Measurements from ENCODE around the gene CAPN11. TPM values are rescaled to one million over a fixed set of nuclear protein-coding genes. Genes with fewer than 3 reads are reported as not detected.
"Not testable (repeated sequence)": the region's sequence is repeated elsewhere in the genome, so short reads cannot be mapped to it uniquely, and the experiment has no call there.

Gene CAPN11
- total RNA-seq, 1 experiment from 2014 or later = not detected

- Histone ChIP-seq H3K27ac (ENCODE audit: low read length) (no peak overlapping the region), H3K36me3 (ENCODE audit: insufficient read depth, low read length) (no peaks in the 10 kb centered on the region), H3K4me2 (ENCODE audit: low read depth, low read length, poor library complexity, severe bottlenecking) (no peak overlapping the region), H2AFZ (ENCODE audit: low read length) (no peak overlapping the region), H4K20me1 (ENCODE audit: insufficient read depth, low read depth, low read length) (no peaks in the 10 kb centered on the region), H3K79me2 (ENCODE audit: low read length) (no peaks in the 10 kb centered on the region), H3K9me3 (ENCODE audit: low read length) (no peaks in the 10 kb centered on the region), H3K4me1 (ENCODE audit: low read length) (peaks cover 5% of the 10 kb centered on the region), H3K9ac (ENCODE audit: low read length) (no peak overlapping the region), H3K4me3 (ENCODE audit: low read length) (no peak overlapping the region), H3K27me3 (ENCODE audit: low read length) (no peaks in the 10 kb centered on the region), H3K9me2 (replicated peaks; ENCODE audit: insufficient read depth, low read length) (no peaks in the 10 kb centered on the region)
- no peak for DNase-seq
Observed at GRCh38 chr6:44177691-44178423, 19.2 kb downstream of the CAPN11 start.

GRCh38 chr6:44178424-44179071 is 19.9 kb downstream of the CAPN11 start:
- H3K4me1 ChIP-seq (ENCODE audit: low read length) = peaks cover 5% of the 10 kb centered on the region
- H4K20me1 ChIP-seq (ENCODE audit: insufficient read depth, low read depth, low read length) = no peaks in the 10 kb centered on the region
- H3K4me2 ChIP-seq (ENCODE audit: low read depth, low read length, poor library complexity, severe bottlenecking) = no peak overlapping the region
- H2AFZ ChIP-seq (ENCODE audit: low read length) = no peak overlapping the region
- no peaks in the 10 kb centered on the region for H3K79me2 ChIP-seq (ENCODE audit: low read length)
- no peaks in the 10 kb centered on the region for H3K36me3 ChIP-seq (ENCODE audit: insufficient read depth, low read length)
- DNase-seq = no peak
- H3K9me3 ChIP-seq (ENCODE audit: low read length) = no peaks in the 10 kb centered on the region
- no peak overlapping the region for H3K4me3 ChIP-seq (ENCODE audit: low read length)
- H3K9me2 ChIP-seq (replicated peaks; ENCODE audit: insufficient read depth, low read length) = no peaks in the 10 kb centered on the region
- no peaks in the 10 kb centered on the region for H3K27me3 ChIP-seq (ENCODE audit: low read length)
- H3K27ac ChIP-seq (ENCODE audit: low read length) = no peak overlapping the region
- no peak overlapping the region for H3K9ac ChIP-seq (ENCODE audit: low read length)

GRCh38 chr6:44179072-44179536 is 20.5 kb downstream of the CAPN11 start:
- Histone ChIP-seq H3K4me2 (ENCODE audit: low read depth, low read length, poor library complexity, severe bottlenecking) (no peak overlapping the region), H4K20me1 (ENCODE audit: insufficient read depth, low read depth, low read length) (no peaks in the 10 kb centered on the region), H3K27me3 (ENCODE audit: low read length) (no peaks in the 10 kb centered on the region), H3K4me1 (ENCODE audit: low read length) (peaks cover 5% of the 10 kb centered on the region), H3K9me2 (replicated peaks; ENCODE audit: insufficient read depth, low read length) (no peaks in the 10 kb centered on the region), H3K9me3 (ENCODE audit: low read length) (no peaks in the 10 kb centered on the region), H2AFZ (ENCODE audit: low read length) (no peak overlapping the region), H3K36me3 (ENCODE audit: insufficient read depth, low read length) (no peaks in the 10 kb centered on the region), H3K4me3 (ENCODE audit: low read length) (no peak overlapping the region), H3K27ac (ENCODE audit: low read length) (no peak overlapping the region), H3K9ac (ENCODE audit: low read length) (no peak overlapping the region), H3K79me2 (ENCODE audit: low read length) (no peaks in the 10 kb centered on the region)
- no peak for DNase-seq

- H4K20me1 ChIP-seq (ENCODE audit: insufficient read depth, low read depth, low read length) = no peaks in the 10 kb centered on the region
- no peak for DNase-seq
- no peaks in the 10 kb centered on the region for H3K79me2 ChIP-seq (ENCODE audit: low read length)
- H3K9me3 ChIP-seq (ENCODE audit: low read length) = no peaks in the 10 kb centered on the region
- no peaks in the 10 kb centered on the region for H3K36me3 ChIP-seq (ENCODE audit: insufficient read depth, low read length)
- no peaks in the 10 kb centered on the region for H3K27me3 ChIP-seq (ENCODE audit: low read length)
- no peak overlapping the region for H3K27ac ChIP-seq (ENCODE audit: low read length)
- no peak overlapping the region for H3K4me3 ChIP-seq (ENCODE audit: low read length)
- H3K4me2 ChIP-seq (ENCODE audit: low read depth, low read length, poor library complexity, severe bottlenecking) = no peak overlapping the region
- peaks cover 5% of the 10 kb centered on the region for H3K4me1 ChIP-seq (ENCODE audit: low read length)
- H3K9me2 ChIP-seq (replicated peaks; ENCODE audit: insufficient read depth, low read length) = no peaks in the 10 kb centered on the region
- no peak overlapping the region for H3K9ac ChIP-seq (ENCODE audit: low read length)
- no peak overlapping the region for H2AFZ ChIP-seq (ENCODE audit: low read length)
Observed at GRCh38 chr6:44179648-44180047, 21.0 kb downstream of the CAPN11 start.

- H3K4me2 ChIP-seq (ENCODE audit: low read depth, low read length, poor library complexity, severe bottlenecking) = no peak overlapping the region
- H3K4me3 ChIP-seq (ENCODE audit: low read length) = no peak overlapping the region
- peaks cover 5% of the 10 kb centered on the region for H3K4me1 ChIP-seq (ENCODE audit: low read length)
- H3K9me2 ChIP-seq (replicated peaks; ENCODE audit: insufficient read depth, low read length) = no peaks in the 10 kb centered on the region
- H3K27ac ChIP-seq (ENCODE audit: low read length) = no peak overlapping the region
- no peaks in the 10 kb centered on the region for H3K79me2 ChIP-seq (ENCODE audit: low read length)
- no peak overlapping the region for H2AFZ ChIP-seq (ENCODE audit: low read length)
- no peak overlapping the region for H3K9ac ChIP-seq (ENCODE audit: low read length)
- no peaks in the 10 kb centered on the region for H3K27me3 ChIP-seq (ENCODE audit: low read length)
- H3K9me3 ChIP-seq (ENCODE audit: low read length) = no peaks in the 10 kb centered on the region
- no peaks in the 10 kb centered on the region for H4K20me1 ChIP-seq (ENCODE audit: insufficient read depth, low read depth, low read length)
- no peak for DNase-seq
- no peaks in the 10 kb centered on the region for H3K36me3 ChIP-seq (ENCODE audit: insufficient read depth, low read length)
Observed at GRCh38 chr6:44180406-44180805, 21.8 kb downstream of the CAPN11 start.

- Histone ChIP-seq H3K9ac (ENCODE audit: low read length) (no peak overlapping the region), H3K79me2 (ENCODE audit: low read length) (no peaks in the 10 kb centered on the region)
Observed at GRCh38 chr6:44180886-44181285, 22.3 kb downstream of the CAPN11 start.

GRCh38 chr6:44181784-44182183 is 23.2 kb downstream of the CAPN11 start:
- H3K4me1 ChIP-seq (ENCODE audit: low read length); H4K20me1 ChIP-seq (ENCODE audit: insufficient read depth, low read depth, low read length); H3K27me3 ChIP-seq (ENCODE audit: low read length); DNase-seq; H3K36me3 ChIP-seq (ENCODE audit: insufficient read depth, low read length); H3K9me3 ChIP-seq (ENCODE audit: low read length); H3K4me3 ChIP-seq (ENCODE audit: low read length); H3K79me2 ChIP-seq (ENCODE audit: low read length); H3K9me2 ChIP-seq (replicated peaks; ENCODE audit: insufficient read depth, low read length); H3K9ac ChIP-seq (ENCODE audit: low read length); H2AFZ ChIP-seq (ENCODE audit: low read length); H3K4me2 ChIP-seq (ENCODE audit: low read depth, low read length, poor library complexity, severe bottlenecking); H3K27ac ChIP-seq (ENCODE audit: low read length): not testable (repeated sequence)

More at GRCh38 chr6:44180886-44181285, 22.3 kb downstream of the CAPN11 start:
- DNase-seq = no peak
- H3K9me3 ChIP-seq (ENCODE audit: low read length) = no peaks in the 10 kb centered on the region
- no peaks in the 10 kb centered on the region for H3K36me3 ChIP-seq (ENCODE audit: insufficient read depth, low read length)
- peaks cover 5% of the 10 kb centered on the region for H3K4me1 ChIP-seq (ENCODE audit: low read length)
- no peak overlapping the region for H2AFZ ChIP-seq (ENCODE audit: low read length)
- H3K9me2 ChIP-seq (replicated peaks; ENCODE audit: insufficient read depth, low read length) = no peaks in the 10 kb centered on the region
- no peak overlapping the region for H3K4me2 ChIP-seq (ENCODE audit: low read depth, low read length, poor library complexity, severe bottlenecking)
- no peak overlapping the region for H3K27ac ChIP-seq (ENCODE audit: low read length)
- H3K4me3 ChIP-seq (ENCODE audit: low read length) = no peak overlapping the region
- no peaks in the 10 kb centered on the region for H4K20me1 ChIP-seq (ENCODE audit: insufficient read depth, low read depth, low read length)
- H3K27me3 ChIP-seq (ENCODE audit: low read length) = no peaks in the 10 kb centered on the region

- no peak for DNase-seq
- Histone ChIP-seq H3K4me3 (ENCODE audit: low read length) (no peak overlapping the region), H3K4me2 (ENCODE audit: low read depth, low read length, poor library complexity, severe bottlenecking) (no peak overlapping the region), H2AFZ (ENCODE audit: low read length) (no peak overlapping the region), H3K4me1 (ENCODE audit: low read length) (no peaks in the 10 kb centered on the region), H3K9ac (ENCODE audit: low read length) (no peak overlapping the region), H3K36me3 (ENCODE audit: insufficient read depth, low read length) (no peaks in the 10 kb centered on the region), H3K9me2 (replicated peaks; ENCODE audit: insufficient read depth, low read length) (no peaks in the 10 kb centered on the region), H4K20me1 (ENCODE audit: insufficient read depth, low read depth, low read length) (no peaks in the 10 kb centered on the region), H3K79me2 (ENCODE audit: low read length) (no peaks in the 10 kb centered on the region), H3K9me3 (ENCODE audit: low read length) (no peaks in the 10 kb centered on the region), H3K27ac (ENCODE audit: low read length) (no peak overlapping the region), H3K27me3 (ENCODE audit: low read length) (no peaks in the 10 kb centered on the region)
Observed at GRCh38 chr6:44182911-44183390, 24.3 kb downstream of the CAPN11 start.
